GM20431 (cell line): ENCODE results near the gene ACSL4.

Experiments
- in situ Hi-C: fragments of 300-500 bp; cut with MseI, MboI; formaldehyde crosslinking; loops from one replicate; pipeline ENCODE4 v1.15.0; 2020; ENCODE audit warnings: low sequenced_read_pairs; ENCODE audit not compliant: unreplicated experiment

Gene ACSL4

DNA sequence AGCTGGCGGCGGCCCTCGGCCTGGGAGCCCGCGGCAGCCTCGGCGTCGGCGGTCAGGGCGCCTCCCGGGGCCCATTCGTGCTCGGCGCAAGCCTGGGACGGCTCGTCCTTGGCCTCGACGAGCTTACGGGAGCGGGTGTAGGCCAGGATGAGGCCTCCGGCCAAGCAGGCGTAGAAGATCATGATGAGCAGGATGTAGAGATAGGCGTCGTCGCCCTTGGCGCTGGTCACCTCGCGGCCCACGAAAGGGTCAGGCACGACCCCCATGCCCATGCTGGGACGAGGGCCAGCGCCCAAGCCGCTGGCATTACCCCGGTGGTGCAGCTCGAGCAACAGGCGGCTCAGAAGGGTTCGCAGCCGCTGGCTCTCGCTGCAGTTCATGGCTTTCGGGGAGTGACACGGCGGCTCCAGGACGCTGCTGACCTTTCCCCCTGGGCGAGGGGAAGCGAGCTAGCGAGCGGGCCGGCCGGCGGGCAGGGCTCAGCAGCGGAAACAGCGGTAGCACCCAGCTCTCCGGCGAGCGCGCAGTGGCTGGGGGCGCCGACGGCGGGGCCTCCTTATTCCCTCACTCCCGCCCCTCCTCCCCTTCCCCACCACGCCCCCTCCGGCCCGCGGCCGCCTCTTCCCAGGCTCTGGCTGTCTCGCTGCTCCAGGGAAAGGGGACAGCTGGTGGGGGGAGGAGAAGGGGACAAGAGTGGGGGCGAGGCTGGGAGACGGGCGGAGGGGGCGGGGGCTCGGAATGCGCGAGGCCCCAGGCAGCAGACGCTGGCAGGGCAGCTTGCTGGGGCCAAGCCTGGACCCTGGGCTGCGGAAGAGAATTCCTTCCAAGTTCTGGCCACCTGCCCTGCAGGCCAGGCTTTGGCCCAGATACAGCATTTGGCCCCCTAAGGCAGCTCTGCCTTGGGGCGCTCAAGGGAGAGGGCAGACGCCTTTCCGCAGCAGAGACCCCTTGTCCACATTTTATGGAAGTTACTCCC is 108.1 kb downstream of the ACSL4 start, which contains the start of gene KCNE5:
Gene KCNE5 (minus strand): TSS at position 532 of the 976 bp plus-strand sequence. CDS start 152 bp downstream, at position 380.
- in situ Hi-C loops, result loop anchor here (25.0 kb wide), 1 partner anchor 138 kb away; the partner anchor contains the start of gene GUCY2F

DNA sequence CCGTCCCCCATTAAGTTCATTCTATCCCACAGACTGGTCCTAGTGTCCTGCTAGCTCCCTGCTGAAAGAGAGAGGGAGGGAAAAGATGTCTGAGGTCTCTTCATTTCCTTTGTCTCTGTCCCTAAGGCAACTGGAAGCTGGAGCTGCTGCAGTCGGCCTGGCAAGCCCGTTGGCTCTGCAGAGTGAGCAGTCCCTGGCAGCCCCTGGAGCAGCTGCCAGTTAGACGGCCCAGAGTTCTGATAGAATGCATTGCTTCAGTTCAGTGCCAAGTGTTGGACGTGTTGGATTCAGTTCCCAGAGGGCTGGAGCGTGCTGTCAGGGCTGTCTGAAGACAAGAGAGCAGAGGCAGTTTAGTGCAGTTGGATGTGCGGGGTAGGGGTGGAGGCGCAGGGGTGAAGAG is 109.1 kb downstream of the ACSL4 start:
- in situ Hi-C loops, result loop anchor here (25.0 kb wide), 1 partner anchor 137 kb away; the partner anchor contains the start of gene GUCY2F

DNA sequence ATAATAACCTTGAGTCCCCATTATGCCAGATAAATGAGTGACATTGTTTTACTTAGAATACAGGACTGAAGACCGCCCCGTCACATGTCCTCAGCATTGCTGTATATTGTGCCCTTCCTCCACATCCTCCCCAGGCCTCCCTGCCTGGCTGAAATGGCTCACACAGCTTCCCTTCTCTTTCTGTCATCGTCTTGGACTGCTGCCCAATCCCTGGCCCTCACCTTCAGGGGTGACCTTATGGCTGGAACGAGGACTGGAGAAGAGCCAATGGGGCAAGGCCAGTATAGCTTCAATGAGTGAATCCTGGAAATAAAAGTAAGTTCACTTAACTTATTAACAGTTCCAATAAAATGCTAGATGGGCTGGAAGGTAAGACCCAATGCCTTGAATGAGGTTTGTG is 110.8 kb downstream of the ACSL4 start:
- in situ Hi-C loops, result loop anchor here (25.0 kb wide), 1 partner anchor 135 kb away; the partner anchor contains the start of gene GUCY2F

DNA sequence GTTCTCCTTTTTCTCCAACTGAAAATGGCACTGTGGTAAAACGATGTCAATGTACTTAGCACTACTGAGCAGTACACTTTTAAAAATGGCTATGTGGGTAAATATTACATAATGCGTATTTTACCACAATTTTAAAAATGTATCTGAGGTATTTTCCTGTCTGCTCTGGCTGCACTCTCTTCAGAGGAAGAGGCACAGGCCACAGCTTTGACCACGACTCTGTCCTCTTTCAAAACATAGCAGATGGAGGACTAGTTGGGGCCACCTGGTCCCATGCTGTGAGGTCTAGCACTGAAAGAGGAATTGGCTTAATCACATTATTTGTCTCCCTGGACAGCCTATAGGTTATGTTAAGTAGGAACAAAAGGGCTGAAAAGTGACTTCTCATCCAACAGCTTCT is 113.3 kb downstream of the ACSL4 start:
- in situ Hi-C loops, result loop anchor here (25.0 kb wide), 1 partner anchor 132 kb away; the partner anchor contains the start of gene GUCY2F

DNA sequence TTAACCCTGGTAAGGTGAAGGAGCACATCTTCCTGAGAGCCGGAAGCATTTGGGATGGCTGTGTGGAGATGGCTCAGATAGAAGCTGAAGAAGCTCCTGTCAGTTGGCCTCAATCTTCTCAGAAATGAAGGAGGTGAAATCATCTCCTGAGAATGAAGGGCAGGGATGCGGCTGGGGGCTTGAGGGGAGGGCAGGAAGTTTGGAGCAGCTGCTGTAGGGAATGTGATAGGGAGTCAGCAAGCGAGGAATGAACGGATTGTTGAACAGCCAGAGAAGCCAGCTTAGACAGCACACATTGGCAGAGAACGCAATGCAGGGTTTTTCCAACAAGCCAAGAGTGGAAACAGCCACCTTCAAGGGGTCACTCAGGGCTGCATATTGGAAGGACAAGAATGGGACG is 118.1 kb downstream of the ACSL4 start:
- in situ Hi-C loops, result loop anchor here (25.0 kb wide), 1 partner anchor 128 kb away; the partner anchor contains the start of gene GUCY2F

DNA sequence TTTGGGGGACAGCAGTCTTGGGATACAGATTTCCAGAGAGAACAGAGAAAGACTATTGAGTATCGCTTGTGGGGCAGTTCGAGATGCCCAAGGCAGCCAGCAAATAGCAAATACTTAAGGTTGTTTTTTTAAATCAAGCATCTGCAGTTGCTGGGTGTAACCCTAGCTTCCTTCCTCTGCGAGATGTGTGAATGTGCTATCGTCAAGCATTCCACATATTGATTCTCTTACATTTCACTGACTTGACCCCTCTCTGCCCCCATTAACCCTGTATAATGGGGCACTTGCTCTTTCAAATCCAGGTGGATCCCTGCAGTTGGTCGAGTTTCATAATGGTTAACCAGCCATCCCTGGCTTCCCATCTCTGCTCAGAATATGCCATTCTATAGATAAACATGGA is 131.6 kb downstream of the ACSL4 start:
- in situ Hi-C loops, result loop anchor here (25.0 kb wide), 1 partner anchor 114 kb away; the partner anchor contains the start of gene GUCY2F

DNA sequence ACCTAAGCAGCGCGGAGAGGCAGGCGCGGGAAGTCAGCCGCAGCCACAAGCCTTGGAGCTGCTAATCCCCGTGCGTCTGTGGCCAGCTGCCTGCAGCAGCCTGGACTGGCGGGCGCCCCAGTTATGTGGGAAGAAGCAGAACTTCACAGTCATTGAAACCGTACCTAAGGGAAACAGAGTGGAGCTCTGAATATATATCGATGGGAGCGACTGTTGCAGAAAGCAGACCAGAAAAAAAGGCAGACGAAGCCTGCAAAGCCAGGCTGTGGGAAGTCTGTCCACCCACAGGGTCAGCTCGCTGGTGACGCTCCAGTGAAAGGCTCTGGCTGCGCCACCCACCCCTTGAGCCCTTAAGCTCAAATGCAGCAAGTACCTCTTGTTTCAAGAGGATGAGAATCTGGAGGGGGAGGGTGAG is 132.8 kb downstream of the ACSL4 start:
- in situ Hi-C loops, result loop anchor here (25.0 kb wide), 1 partner anchor 113 kb away; the partner anchor contains the start of gene GUCY2F

DNA sequence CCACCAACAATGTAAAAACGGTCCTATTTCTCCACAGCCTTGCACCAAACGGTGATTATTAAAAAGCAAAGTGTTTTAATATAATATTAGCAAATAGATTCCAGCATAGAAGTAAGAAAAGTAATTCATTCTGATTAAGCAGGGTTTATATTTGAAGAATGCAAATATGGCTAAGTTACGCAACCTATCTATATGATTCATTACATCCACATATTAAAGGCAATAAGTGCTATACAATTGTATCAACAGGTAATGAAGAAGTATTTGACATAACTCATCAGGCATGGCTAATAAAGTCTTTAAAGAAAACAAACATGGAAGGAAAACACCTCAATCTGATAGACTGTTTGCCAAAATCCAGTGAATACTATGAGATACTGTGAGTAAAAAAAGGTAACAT is 137.0 kb downstream of the ACSL4 start:
- in situ Hi-C loops, result no loop called here
